Measurements from ENCODE around the gene HSPA12A.

HSPA12A gene

DNA sequence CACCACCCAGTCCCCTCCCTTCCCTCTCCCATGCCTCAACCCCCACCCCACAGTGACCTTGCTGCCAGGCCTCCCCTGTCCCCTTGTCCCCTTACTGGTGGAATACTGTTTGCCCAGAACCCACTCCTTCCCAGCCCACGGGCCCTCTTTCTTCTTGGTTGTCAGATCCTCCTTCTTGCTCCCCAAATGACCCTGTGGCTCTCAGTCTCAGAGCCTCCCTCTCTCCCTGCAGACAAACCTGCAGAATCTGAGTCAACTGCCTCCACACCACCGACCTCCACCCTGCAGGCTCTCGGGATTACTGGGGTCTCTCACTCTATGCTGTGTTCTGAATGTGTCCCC lies 47.5 kb downstream of the HSPA12A start:
- DNase-seq (ENCODE audit: low read depth, low spot score) = no peak
- H3K27ac ChIP-seq = no peak overlapping the region

- no peak overlapping the region for H3K27ac ChIP-seq
- no peak for DNase-seq (ENCODE audit: low read depth, low spot score)
Observed at GRCh38 chr10:116694243-116694926, 48.0 kb downstream of the HSPA12A start.

- DNase-seq (ENCODE audit: low read depth, low spot score) = no peak
- no peak overlapping the region for H3K27ac ChIP-seq
Observed at GRCh38 chr10:116692225-116692624, 50.1 kb downstream of the HSPA12A start.

DNA sequence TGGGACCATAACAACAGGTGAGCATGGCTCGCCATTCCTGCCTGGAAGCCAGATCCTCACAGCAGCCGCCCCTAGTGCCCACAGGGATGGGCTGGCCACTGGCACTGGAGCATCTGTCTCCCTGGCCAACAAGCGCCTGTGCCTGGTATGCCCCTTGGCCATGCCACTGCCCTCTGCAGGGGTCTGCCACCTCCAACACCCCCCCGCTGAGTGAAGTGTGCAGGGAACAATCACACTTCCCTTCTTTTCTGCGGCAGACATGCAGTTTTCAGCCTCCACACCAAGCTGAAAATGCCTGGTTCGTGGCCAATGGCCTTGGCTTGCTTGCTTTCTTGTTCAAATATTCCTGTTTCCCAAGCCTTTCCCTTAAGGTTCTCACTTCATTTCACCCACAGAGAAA lies 50.7 kb downstream of the HSPA12A start:
- no peak for DNase-seq (ENCODE audit: low read depth, low spot score)
- H3K27ac ChIP-seq = no peak overlapping the region

DNA sequence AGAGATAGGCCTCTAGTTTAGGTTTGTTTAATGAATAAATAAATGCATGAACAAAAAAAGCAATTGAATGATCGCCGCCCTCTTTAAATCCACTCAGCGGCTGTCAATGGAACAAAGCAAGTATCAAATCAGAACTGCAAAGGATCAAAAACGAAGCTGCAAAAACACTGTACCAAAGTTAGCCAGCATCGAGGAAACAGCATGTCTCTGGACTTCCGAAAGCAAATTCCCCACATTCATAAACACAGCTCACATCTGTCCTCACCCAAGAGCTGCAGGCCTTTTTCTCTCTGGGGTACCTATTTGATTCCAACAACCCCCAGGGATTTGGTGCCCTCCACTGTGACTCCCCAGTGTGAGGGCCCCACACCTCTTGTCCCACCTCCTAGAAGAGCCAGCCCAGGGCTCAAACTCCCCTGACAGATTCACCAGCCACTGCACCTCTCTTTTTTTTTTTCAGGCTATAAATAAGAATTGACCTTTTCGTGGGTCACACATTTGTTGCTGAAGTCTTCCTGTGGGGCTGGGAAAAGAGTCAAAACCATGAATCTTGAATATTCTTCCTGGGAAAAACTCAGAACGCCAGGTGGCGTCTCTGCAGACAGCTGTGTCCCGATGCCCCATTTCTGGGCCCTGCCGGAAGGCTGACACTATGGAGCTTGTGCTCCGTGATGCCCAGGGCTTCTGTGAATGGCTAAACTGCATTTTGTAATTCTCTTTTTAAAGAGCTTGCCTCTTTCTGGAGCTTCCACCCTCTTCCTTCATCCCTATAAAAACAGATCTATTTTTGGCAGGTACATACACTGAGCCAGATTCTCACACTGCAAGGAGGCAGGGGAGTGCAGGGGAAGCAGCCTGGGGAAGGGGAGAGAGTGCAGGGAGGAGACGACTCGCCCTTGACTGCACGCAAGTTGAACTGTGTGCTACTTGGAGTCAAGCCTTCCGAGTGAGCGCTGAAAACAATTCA lies 51.7 kb downstream of the HSPA12A start:
- no peak overlapping the region for H3K27ac ChIP-seq
- no peak for DNase-seq (ENCODE audit: low read depth, low spot score)

DNA sequence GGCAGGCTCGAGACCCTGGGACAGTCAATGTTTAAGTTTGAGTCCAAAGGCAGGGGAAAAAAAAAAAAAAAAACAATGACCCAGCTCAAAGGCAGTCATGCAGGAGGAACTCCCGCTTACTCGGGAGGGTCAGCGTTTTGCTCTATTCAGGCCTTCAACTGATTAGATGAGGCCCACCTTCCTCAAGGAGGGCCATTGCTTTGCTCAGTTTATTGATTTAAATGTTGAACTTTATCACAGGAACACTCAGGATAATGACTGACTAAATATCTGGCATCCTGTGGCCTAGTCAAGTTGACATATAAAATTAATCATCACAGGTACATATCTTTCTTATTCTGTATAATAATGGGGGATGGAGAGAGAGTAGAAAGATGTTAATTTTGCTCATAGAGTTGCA lies 52.6 kb downstream of the HSPA12A start:
- no peak overlapping the region for H3K27ac ChIP-seq
- no peak for DNase-seq (ENCODE audit: low read depth, low spot score)

- DNase-seq (ENCODE audit: low read depth, low spot score) = no peak
- no peak overlapping the region for H3K27ac ChIP-seq
Observed at GRCh38 chr10:116688741-116689495, 53.4 kb downstream of the HSPA12A start.

DNA sequence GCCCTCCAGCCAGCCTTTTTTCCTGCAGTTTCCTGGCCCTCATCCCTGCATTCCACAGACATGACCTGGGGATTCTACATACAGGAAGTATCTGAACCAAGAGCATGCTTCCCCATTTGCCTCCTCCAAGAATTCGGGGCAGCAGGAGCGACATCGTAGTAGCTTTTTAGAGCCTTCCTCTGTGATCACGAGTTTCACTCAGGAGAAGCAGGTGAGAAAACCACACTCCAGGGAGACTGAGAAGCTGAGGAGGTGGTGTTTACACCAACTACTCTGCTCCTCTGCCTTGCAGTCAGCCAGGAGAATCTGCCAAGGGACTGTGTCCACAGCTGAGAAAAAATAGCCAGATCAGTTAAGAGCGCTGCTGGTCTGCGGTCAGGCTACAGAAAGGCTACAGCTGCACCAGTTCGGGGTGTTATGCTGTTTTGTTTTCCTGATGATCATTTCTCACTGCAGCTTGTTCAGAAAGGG lies 54.1 kb downstream of the HSPA12A start:
- no peak for DNase-seq (ENCODE audit: low read depth, low spot score)
- no peak overlapping the region for H3K27ac ChIP-seq

DNA sequence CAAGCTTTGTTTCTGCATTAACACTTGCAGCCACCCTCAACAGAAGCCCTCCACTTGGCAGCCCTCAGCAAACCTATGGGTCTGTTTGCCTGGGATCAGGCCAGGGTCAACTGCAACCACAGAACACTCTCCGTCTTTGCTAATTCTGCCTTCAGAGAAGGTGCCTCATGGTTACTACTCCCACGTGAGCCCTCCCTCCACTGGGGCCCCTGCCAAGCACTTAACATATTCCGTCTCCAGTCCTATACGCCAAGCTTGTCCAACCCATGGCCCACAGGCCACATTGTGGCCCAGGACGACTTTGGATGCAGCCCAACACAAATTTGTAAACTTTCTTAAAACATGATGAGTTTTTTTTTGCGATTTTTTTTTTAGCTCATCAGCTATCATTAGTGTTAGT lies 54.7 kb downstream of the HSPA12A start:
- no peak for DNase-seq (ENCODE audit: low read depth, low spot score)
- no peak overlapping the region for H3K27ac ChIP-seq

DNA sequence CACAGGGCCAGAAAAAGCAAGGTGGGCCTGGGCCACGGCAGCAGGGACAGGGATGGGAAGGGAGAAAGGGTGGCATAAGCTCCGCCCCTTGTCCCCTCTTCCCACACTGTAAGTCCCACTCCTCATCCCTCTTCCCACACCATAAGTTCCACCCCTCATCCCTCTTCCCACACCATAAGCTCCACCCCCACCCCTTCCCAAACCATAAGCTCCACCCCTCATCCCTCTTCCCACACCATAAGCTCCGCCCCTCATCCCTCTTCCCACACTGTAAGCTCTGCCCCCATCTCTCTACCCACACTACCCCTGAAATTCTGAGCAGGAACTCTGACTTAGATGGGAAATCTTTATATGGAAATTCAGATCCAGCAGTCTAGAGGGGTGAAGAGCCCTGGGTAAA lies 55.7 kb downstream of the HSPA12A start:
- no peak overlapping the region for H3K27ac ChIP-seq
- no peak for DNase-seq (ENCODE audit: low read depth, low spot score)

DNA sequence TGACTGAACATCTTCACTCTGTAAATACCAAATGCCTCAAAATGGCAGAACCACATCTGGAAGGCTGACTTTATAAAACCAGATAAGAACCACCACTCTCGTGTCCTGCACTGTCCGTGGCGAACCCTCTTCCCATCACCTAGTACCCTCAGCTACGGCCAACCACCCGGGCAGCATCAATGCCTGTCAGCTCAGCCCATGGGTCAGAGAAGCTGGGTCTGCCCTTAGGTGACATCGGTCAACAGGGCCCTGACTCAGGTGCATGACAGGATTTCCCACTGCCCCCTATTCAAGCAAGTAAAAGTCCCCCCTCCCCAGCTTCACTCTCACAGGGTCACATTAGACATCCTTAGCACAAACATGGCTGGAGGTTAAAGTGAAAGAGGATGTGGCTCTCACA lies 56.6 kb downstream of the HSPA12A start:
- DNase-seq (ENCODE audit: low read depth, low spot score) = no peak
- no peak overlapping the region for H3K27ac ChIP-seq

DNA sequence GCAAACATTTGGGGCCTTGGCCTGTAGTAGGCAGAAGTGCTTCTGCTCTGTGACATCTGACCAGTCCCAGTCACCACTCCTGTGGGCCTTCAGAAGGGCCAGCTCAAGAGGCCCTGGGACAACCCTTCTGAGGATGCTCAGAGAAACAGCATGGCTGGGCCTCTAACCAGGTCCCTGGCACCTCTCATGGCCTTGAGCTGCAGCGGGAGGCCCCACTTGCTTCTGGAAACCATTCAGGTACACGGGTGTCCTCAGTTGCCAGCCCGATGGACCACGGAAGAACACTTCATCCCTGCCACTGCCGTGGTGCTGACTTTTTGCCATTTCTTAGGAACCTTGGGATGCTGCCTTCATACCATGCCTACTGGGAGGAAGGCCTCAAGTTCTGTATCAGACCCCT lies 57.6 kb downstream of the HSPA12A start:
- DNase-seq (ENCODE audit: low read depth, low spot score) = no peak
- H3K27ac ChIP-seq = no peak overlapping the region

DNA sequence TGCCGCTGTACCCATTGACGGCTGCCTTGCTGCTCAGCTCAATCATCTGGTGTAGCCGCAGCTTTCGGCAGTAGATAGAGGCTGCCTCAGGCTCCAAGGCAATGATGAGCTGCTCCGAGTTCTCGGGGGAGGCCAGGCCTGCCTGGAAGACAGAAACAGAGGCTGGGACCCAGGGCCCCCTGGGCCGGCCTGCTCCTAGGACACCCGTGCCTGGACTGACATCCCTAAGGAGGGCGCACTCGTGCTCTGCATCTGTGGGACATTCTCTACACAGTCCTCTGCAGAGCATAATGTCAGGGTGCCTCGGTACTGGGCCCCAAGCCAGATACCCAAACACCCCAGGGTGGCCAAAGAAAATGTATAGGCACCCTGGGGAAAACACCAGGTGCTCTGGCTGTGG lies 58.5 kb downstream of the HSPA12A start:
- H3K27ac ChIP-seq = no peak overlapping the region
- DNase-seq (ENCODE audit: low read depth, low spot score) = no peak

DNA sequence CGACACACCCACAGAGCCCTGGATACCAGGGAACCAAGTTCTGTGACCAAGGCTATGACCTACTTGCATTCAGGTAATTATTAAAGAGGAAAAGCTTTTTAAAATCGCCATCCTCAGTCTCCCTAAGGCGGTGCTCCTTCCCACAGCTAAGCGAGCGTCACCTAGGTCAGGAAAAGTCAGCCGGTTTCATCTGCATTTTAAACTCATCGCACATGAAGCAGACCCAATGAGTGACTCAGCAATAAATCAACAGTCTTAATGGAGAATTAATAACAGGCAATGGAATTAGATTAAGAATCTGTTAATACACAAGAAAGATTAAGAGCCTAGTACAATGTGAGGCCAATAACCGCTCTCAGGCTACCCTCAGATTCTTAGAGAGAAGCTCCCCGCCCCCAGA lies 59.2 kb downstream of the HSPA12A start:
- DNase-seq (ENCODE audit: low read depth, low spot score) = no peak
- no peak overlapping the region for H3K27ac ChIP-seq

DNA sequence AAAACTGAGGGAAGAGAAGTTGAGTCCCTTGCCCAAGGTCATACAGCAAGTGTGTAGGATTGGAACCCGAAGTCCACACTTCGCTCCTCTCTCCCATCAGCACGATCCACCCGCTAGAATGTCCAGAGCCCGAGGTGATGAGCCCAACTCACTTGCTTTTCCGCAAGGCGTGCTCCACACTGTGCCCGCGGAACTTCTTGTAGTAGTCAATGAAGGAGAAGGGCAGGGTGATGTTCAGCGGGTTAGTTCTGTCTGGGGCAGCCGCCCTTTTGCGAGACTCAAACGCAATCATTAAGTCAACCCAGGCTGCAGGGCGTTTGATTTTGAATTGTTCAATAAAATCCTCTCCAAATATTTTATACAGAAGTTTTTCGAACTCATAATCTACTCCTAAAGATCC lies 63.0 kb downstream of the HSPA12A start:
- no peak for DNase-seq (ENCODE audit: low read depth, low spot score)
- no peak overlapping the region for H3K27ac ChIP-seq

DNA sequence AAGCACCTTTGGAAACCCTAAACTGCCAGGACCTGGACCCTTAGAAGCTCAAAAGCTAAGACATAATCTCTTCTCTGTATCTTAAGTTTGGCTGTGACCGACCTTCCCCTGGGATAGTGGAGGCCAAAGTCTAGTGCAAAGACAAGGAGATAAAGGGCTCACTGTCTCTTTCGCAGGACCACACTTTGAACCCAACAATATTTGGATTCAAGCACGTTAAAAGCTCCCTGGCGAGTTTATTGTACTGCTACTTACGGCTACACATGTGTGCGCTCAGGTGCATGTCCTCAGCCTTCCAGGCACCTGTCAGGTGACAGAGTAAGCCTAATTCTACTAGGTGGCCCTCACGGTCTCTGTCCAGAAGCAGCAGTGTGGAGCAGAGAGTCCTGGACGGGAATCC lies 65.7 kb downstream of the HSPA12A start:
- no peak overlapping the region for H3K27ac ChIP-seq
- no peak for DNase-seq (ENCODE audit: low read depth, low spot score)

DNA sequence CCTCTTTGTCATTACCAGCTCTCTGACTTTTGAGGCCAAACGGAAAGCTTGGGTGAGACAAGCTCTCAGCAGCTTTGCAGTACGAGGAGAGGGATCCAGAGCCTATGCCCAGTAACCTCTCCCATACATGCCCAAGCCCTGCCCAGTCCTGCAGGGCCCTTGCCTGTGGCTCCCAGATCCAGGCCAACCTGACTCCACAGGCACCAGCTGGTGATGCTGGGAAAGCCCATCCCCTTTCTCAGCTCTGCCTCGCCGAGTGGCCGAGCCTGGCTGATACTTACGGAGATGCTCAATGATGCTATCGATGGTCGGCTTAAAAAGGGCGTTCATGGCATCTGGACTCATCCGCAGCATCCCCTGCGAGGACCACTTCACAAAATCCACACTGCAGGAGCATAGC lies 66.2 kb downstream of the HSPA12A start:
- DNase-seq (ENCODE audit: low read depth, low spot score) = no peak

DNA sequence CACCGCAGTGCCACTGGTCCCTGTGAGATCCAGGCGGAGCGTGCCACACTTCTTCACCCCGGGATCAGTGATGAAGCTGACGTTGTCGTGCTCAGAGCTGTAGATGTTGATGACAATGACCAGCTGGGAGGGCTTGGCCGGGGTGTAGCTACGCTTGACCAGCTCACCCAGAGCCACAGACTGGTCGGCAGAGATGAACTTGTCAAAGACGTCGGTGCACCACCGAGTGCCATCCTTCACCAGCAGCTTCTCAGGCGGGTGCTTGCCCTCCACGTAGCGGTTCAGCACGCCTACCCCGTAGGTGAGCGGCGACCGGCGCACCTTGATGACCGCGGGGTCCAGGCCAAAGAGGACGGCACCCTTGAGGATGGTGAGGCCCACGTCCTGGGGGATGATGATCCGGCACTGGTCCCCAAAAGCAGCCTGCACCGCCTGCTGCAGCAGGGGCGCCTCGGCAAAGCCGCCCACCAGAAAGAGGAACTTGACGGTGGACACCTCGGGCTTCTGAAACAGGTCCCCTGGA lies 67.4 kb downstream of the HSPA12A start:
- H3K27ac ChIP-seq = no peak overlapping the region
- DNase-seq (ENCODE audit: low read depth, low spot score) = no peak

More for the DNA sequence above, 66.2 kb downstream of the HSPA12A start:
- H3K27ac ChIP-seq = no peak overlapping the region

- no peak overlapping the region for H3K27ac ChIP-seq
- DNase-seq (ENCODE audit: low read depth, low spot score) = no peak
Observed at GRCh38 chr10:116673866-116674265, 68.5 kb downstream of the HSPA12A start.

DNA sequence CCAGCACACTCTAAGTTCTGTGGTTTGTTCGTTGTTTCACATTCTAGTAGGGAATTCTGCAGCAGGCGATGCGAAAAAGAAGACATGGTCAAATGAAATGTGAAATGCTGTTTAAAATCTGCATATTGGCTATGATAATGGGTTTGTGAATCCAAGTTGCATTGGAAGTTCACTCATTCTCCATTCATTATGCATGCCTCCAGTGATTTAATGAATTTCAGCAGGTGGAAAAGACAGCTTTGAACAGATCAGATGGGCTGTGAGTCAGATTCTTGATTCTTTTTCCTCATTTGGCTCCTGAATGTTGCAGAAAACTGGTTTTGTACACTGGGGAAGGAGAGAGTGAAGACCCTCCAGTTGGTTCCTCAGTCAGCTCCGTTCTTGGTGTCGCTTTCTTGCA lies 69.5 kb downstream of the HSPA12A start:
- H3K27ac ChIP-seq = no peak overlapping the region
- DNase-seq (ENCODE audit: low read depth, low spot score) = no peak
